IgD-negative memory B cell (primary cell): ENCODE data around the gene MX1. TPM values are rescaled to one million over a fixed set of nuclear protein-coding genes. Genes with fewer than 3 reads are reported as not detected.

Experiments used
- H3K27ac Mint-ChIP-seq, 3 donors: one replicate each; pipeline ENCODE4 v1.8.0; 2020 to 2022; ENCODE audit warnings: mild to moderate bottlenecking in 3 of 3, mixed read lengths in 3 of 3, moderate library complexity in 1 of 3
- H3K27me3 Mint-ChIP-seq: one replicate; pipeline ENCODE4 v1.8.0; 2021; ENCODE audit warnings: mixed read lengths
- H3K36me3 Mint-ChIP-seq: one replicate; pipeline ENCODE4 v1.8.0; 2020; ENCODE audit warnings: mild to moderate bottlenecking, mixed read lengths
- H3K4me1 Mint-ChIP-seq, 3 donors: one replicate each; pipeline ENCODE4 v1.8.0; 2020 to 2022; ENCODE audit warnings: mixed read lengths in 3 of 3, mild to moderate bottlenecking in 1 of 3
- H3K4me3 Mint-ChIP-seq, 4 donors: one replicate each; pipeline ENCODE4 v1.8.0; 2020 to 2022; ENCODE audit warnings: mild to moderate bottlenecking in 4 of 4, mixed read lengths in 4 of 4, moderate library complexity in 3 of 4
- H3K9me3 Mint-ChIP-seq, 3 donors: one replicate each; pipeline ENCODE4 v1.8.0; 2020 to 2021; ENCODE audit warnings: mixed read lengths in 3 of 3, mild to moderate bottlenecking in 1 of 3
- polyA plus RNA-seq: library from polyadenylated mRNA; unstranded; fragments of 300-500 nt; fragmentation: Illumina TruSeq; gene quantifications from one replicate; pipeline ENCODE4 v1.2.3, GENCODE V29; 2021

Gene MX1
- polyA plus RNA-seq, 1 donor from 2014 or later, result 128 TPM

- Mint-ChIP-seq H3K27me3 (peaks cover 10% of the 10 kb centered on the region), H3K4me1 (peaks cover 0 to 9% (median 4%) of the 10 kb centered on the region in 3 donors), H3K27ac (peak overlapping the region in 1 of 3 donors; percentile 58), H3K36me3 (no peaks in the 10 kb centered on the region), H3K9me3 (no peaks in the 10 kb centered on the region), H3K4me3 (no peak overlapping the region)
These were observed 51.7 kb downstream of the MX1 start for GRCh38 chr21:41477641-41478318.

- Mint-ChIP-seq H3K27me3 (peaks cover 10% of the 10 kb centered on the region), H3K27ac (no peak overlapping the region), H3K9me3 (no peaks in the 10 kb centered on the region), H3K4me3 (peak overlapping the region in 1 of 4 donors; percentile 52), H3K36me3 (no peaks in the 10 kb centered on the region), H3K4me1 (peaks cover 0 to 11% (median 5%) of the 10 kb centered on the region in 3 donors)
These were observed 52.5 kb downstream of the MX1 start for GRCh38 chr21:41478319-41479177.

- H3K4me3 Mint-ChIP-seq, result no peak overlapping the region
- no peaks in the 10 kb centered on the region for H3K36me3 Mint-ChIP-seq
These were observed 53.6 kb downstream of the MX1 start for GRCh38 chr21:41479686-41480085.

GRCh38 chr21:41480086-41480690, 54.1 kb downstream of the MX1 start:
- Mint-ChIP-seq H3K27me3 (peaks cover 10% of the 10 kb centered on the region), H3K9me3 (no peaks in the 10 kb centered on the region), H3K4me1 (peaks cover 0 to 14% (median 5%) of the 10 kb centered on the region in 3 donors), H3K4me3 (no peak overlapping the region), H3K36me3 (no peaks in the 10 kb centered on the region), H3K27ac (no peak overlapping the region)

More at GRCh38 chr21:41479686-41480085, 53.6 kb downstream of the MX1 start:
- Mint-ChIP-seq H3K9me3 (no peaks in the 10 kb centered on the region), H3K27me3 (peaks cover 10% of the 10 kb centered on the region), H3K4me1 (peaks cover 0 to 14% (median 5%) of the 10 kb centered on the region in 3 donors), H3K27ac (no peak overlapping the region)

- no peaks in the 10 kb centered on the region for H3K9me3 Mint-ChIP-seq
- no peaks in the 10 kb centered on the region for H3K36me3 Mint-ChIP-seq
- H3K27ac Mint-ChIP-seq, result no peak overlapping the region
- peaks cover 0 to 14% (median 5%) of the 10 kb centered on the region in 3 donors for H3K4me1 Mint-ChIP-seq
- no peak overlapping the region for H3K4me3 Mint-ChIP-seq
- peaks cover 10% of the 10 kb centered on the region for H3K27me3 Mint-ChIP-seq
These were observed 55.2 kb downstream of the MX1 start for GRCh38 chr21:41481191-41481590.

- Mint-ChIP-seq H3K27me3 (peaks cover 10% of the 10 kb centered on the region), H3K9me3 (no peaks in the 10 kb centered on the region), H3K4me1 (peaks cover 0 to 14% (median 5%) of the 10 kb centered on the region in 3 donors), H3K27ac (no peak overlapping the region), H3K4me3 (no peak overlapping the region), H3K36me3 (no peaks in the 10 kb centered on the region)
These were observed 56.3 kb downstream of the MX1 start for GRCh38 chr21:41482301-41482700.

- peaks cover 0 to 14% (median 5%) of the 10 kb centered on the region in 3 donors for H3K4me1 Mint-ChIP-seq
- no peak overlapping the region for H3K4me3 Mint-ChIP-seq
- no peaks in the 10 kb centered on the region for H3K9me3 Mint-ChIP-seq
- H3K27me3 Mint-ChIP-seq, result peaks cover 6% of the 10 kb centered on the region
- no peak overlapping the region for H3K27ac Mint-ChIP-seq
- no peaks in the 10 kb centered on the region for H3K36me3 Mint-ChIP-seq
These were observed 56.9 kb downstream of the MX1 start for GRCh38 chr21:41482980-41483379.

- peaks cover 0 to 14% (median 5%) of the 10 kb centered on the region in 3 donors for H3K4me1 Mint-ChIP-seq
- no peaks in the 10 kb centered on the region for H3K36me3 Mint-ChIP-seq
- no peak overlapping the region for H3K4me3 Mint-ChIP-seq
- H3K9me3 Mint-ChIP-seq, result no peaks in the 10 kb centered on the region
- H3K27ac Mint-ChIP-seq, result no peak overlapping the region
- H3K27me3 Mint-ChIP-seq, result peaks cover 6% of the 10 kb centered on the region
These were observed 57.4 kb downstream of the MX1 start for GRCh38 chr21:41483415-41483814.

GRCh38 chr21:41483973-41484372, 57.9 kb downstream of the MX1 start:
- Mint-ChIP-seq H3K27ac (no peak overlapping the region), H3K9me3 (no peaks in the 10 kb centered on the region), H3K4me3 (no peak overlapping the region), H3K36me3 (no peaks in the 10 kb centered on the region), H3K27me3 (peaks cover 9% of the 10 kb centered on the region), H3K4me1 (peaks cover 0 to 14% (median 5%) of the 10 kb centered on the region in 3 donors)

GRCh38 chr21:41487082-41487481, 61.0 kb downstream of the MX1 start:
- no peak overlapping the region for H3K27ac Mint-ChIP-seq

GRCh38 chr21:41488080-41488479, 62.0 kb downstream of the MX1 start:
- Mint-ChIP-seq H3K9me3 (no peaks in the 10 kb centered on the region), H3K27me3 (peaks cover 13% of the 10 kb centered on the region), H3K4me3 (no peak overlapping the region), H3K36me3 (no peaks in the 10 kb centered on the region), H3K4me1 (peaks cover 0 to 2% (median 0%) of the 10 kb centered on the region in 3 donors), H3K27ac (no peak overlapping the region)

More at GRCh38 chr21:41487082-41487481, 61.0 kb downstream of the MX1 start:
- peaks cover 18% of the 10 kb centered on the region for H3K27me3 Mint-ChIP-seq
- H3K4me1 Mint-ChIP-seq, result peaks cover 0 to 11% (median 5%) of the 10 kb centered on the region in 3 donors
- no peaks in the 10 kb centered on the region for H3K36me3 Mint-ChIP-seq
- no peaks in the 10 kb centered on the region for H3K9me3 Mint-ChIP-seq
- no peak overlapping the region for H3K4me3 Mint-ChIP-seq

- Mint-ChIP-seq H3K27me3 (peaks cover 13% of the 10 kb centered on the region), H3K4me3 (no peak overlapping the region), H3K36me3 (no peaks in the 10 kb centered on the region), H3K27ac (no peak overlapping the region), H3K4me1 (no peaks in the 10 kb centered on the region), H3K9me3 (no peaks in the 10 kb centered on the region)
These were observed 63.3 kb downstream of the MX1 start for GRCh38 chr21:41489329-41489728.

- Mint-ChIP-seq H3K9me3 (no peaks in the 10 kb centered on the region), H3K27ac (no peak overlapping the region), H3K4me3 (no peak overlapping the region), H3K27me3 (peaks cover 13% of the 10 kb centered on the region), H3K36me3 (no peaks in the 10 kb centered on the region), H3K4me1 (no peaks in the 10 kb centered on the region)
These were observed 64.3 kb downstream of the MX1 start for GRCh38 chr21:41490330-41490729.

GRCh38 chr21:41491412-41491811, 65.4 kb downstream of the MX1 start:
- Mint-ChIP-seq H3K36me3 (no peaks in the 10 kb centered on the region), H3K27ac (no peak overlapping the region), H3K9me3 (no peaks in the 10 kb centered on the region), H3K27me3 (peaks cover 13% of the 10 kb centered on the region), H3K4me3 (no peak overlapping the region), H3K4me1 (no peaks in the 10 kb centered on the region)

GRCh38 chr21:41494242-41494641, 68.2 kb downstream of the MX1 start:
- Mint-ChIP-seq H3K4me3 (no peak overlapping the region), H3K27ac (peak overlapping the region in 1 of 3 donors; percentile 67), H3K27me3 (peaks cover 9% of the 10 kb centered on the region), H3K4me1 (no peaks in the 10 kb centered on the region), H3K36me3 (no peaks in the 10 kb centered on the region), H3K9me3 (no peaks in the 10 kb centered on the region)
